IMR-90 (cell line): Measurements from ENCODE around the gene SLC37A3. TPM values are rescaled to one million over a fixed set of nuclear protein-coding genes. Genes with fewer than 3 reads are reported as not detected.

Experiments
- ATAC-seq: fragments of 200-7000 bp; cut with Tn5 transposase; 2 replicates; pipeline ENCODE4 v1.9.1; 2020; ENCODE audit warnings: low read depth, mild to moderate bottlenecking, moderate library complexity
- BruUV-seq: library from RNA; stranded (reverse); fragments of 400-500 nt; replicated peaks from 2 replicates; lab custom pipeline; 2021; lab: Mats Ljungman, UMichigan
- CTCF ChIA-PET: fragments of 300-600 bp; formaldehyde crosslinking; extraction: SDS; loops from one replicate; lab custom pipeline; 2021; ENCODE audit warnings: antibody characterized with exemption; lab: Yijun Ruan, JAX
- POLR2A ChIA-PET: fragments of 300-600 bp; sonication (Branson Sonifier 250); formaldehyde crosslinking; loops from one replicate; lab custom pipeline; 2022; ENCODE audit warnings: antibody characterized with exemption; ENCODE audit not compliant: unreplicated experiment; lab: Charles Lee
- DNase-seq: peaks from one replicate; pipeline ENCODE4 v3.0.0; 2013
- H2AFZ ChIP-seq: replicated peaks from 2 replicates; pipeline ENCODE3; 2013; ENCODE audit warnings: low read length, mild to moderate bottlenecking; ENCODE audit not compliant: poor library complexity
- H2AK5ac ChIP-seq: 2 replicates; pipeline ENCODE4 v1.6.1; 2013; ENCODE audit warnings: low read depth, low read length, inconsistent platforms
- H2AK9ac ChIP-seq: replicated peaks from 2 replicates; pipeline ENCODE3; 2013; ENCODE audit warnings: mild to moderate bottlenecking, low read depth, low read length, moderate library complexity; ENCODE audit not compliant: poor library complexity
- H2BK120ac ChIP-seq: 2 replicates; pipeline ENCODE4 v1.6.1; 2013; ENCODE audit warnings: low read depth, low read length, inconsistent platforms
- H2BK15ac ChIP-seq: 3 replicates; pipeline ENCODE4 v1.6.1; 2013; ENCODE audit warnings: low read depth, low read length, inconsistent platforms
- H2BK20ac ChIP-seq: 2 replicates; pipeline ENCODE4 v1.6.1; 2013; ENCODE audit warnings: low read depth, mild to moderate bottlenecking, inconsistent platforms, low read length, moderate library complexity
- H2BK5ac ChIP-seq: 2 replicates; pipeline ENCODE4 v1.6.1; 2013; ENCODE audit warnings: mild to moderate bottlenecking, low read depth, low read length, inconsistent platforms; ENCODE audit not compliant: poor library complexity, severe bottlenecking
- H3K14ac ChIP-seq: replicated peaks from 2 replicates; pipeline ENCODE4 v1.6.1; 2013; ENCODE audit warnings: low read depth, low read length, inconsistent platforms
- H3K18ac ChIP-seq: 2 replicates; pipeline ENCODE4 v1.6.1; 2013; ENCODE audit warnings: low read depth, low read length, control low read depth
- H3K23ac ChIP-seq: 2 replicates; pipeline ENCODE4 v1.6.1; 2013; ENCODE audit warnings: low read depth, low read length, inconsistent platforms
- H3K27ac ChIP-seq: 2 replicates; pipeline ENCODE4 v1.5.1; 2013; ENCODE audit warnings: mild to moderate bottlenecking, control low read depth, low read length; ENCODE audit not compliant: insufficient read depth
- H3K27me3 ChIP-seq: 2 replicates; pipeline ENCODE4 v1.6.1; 2013; ENCODE audit warnings: low read length; ENCODE audit not compliant: control insufficient read depth, insufficient read depth
- H3K36me3 ChIP-seq: 2 replicates; pipeline ENCODE4 v1.6.1; 2013; ENCODE audit warnings: low read length, mixed read lengths; ENCODE audit not compliant: control insufficient read depth, insufficient read depth
- H3K4ac ChIP-seq: 2 replicates; pipeline ENCODE4 v1.6.1; 2013; ENCODE audit warnings: low read depth, low read length, inconsistent platforms
- H3K4me1 ChIP-seq: 2 replicates; pipeline ENCODE4 v1.6.1; 2013; ENCODE audit warnings: low read length, mixed read lengths; ENCODE audit not compliant: control insufficient read depth, insufficient read depth
- H3K4me2 ChIP-seq: 2 replicates; pipeline ENCODE4 v1.6.1; 2013; ENCODE audit warnings: low read depth, mild to moderate bottlenecking, control low read depth, low read length, moderate library complexity
- H3K4me3 ChIP-seq: 2 replicates; pipeline ENCODE4 v1.5.1; 2013; ENCODE audit warnings: low read depth, mild to moderate bottlenecking, control low read depth, low read length, moderate library complexity; ENCODE audit not compliant: insufficient read depth
- H3K56ac ChIP-seq: 2 replicates; pipeline ENCODE4 v1.6.1; 2013; ENCODE audit warnings: low read length, inconsistent platforms; ENCODE audit not compliant: insufficient read depth; ENCODE audit errors: extremely low read depth
- H3K79me1 ChIP-seq, 2 experiments: 2 replicates each; pipeline ENCODE4 v1.6.1; 2013; ENCODE audit warnings: low read length in 2 of 2, inconsistent platforms in 1 of 2, low read depth in 1 of 2
- H3K9ac ChIP-seq: 2 replicates; pipeline ENCODE4 v1.6.1; 2013; ENCODE audit warnings: low read depth, low read length, control low read depth
- H3K9me1 ChIP-seq: 2 replicates; pipeline ENCODE4 v1.6.1; 2013; ENCODE audit warnings: low read length, inconsistent platforms; ENCODE audit not compliant: insufficient read depth
- H3K9me3 ChIP-seq: 2 replicates; pipeline ENCODE4 v1.6.1; 2013; ENCODE audit warnings: low read length; ENCODE audit not compliant: control insufficient read depth, insufficient read depth
- H4K20me1 ChIP-seq: 2 replicates; pipeline ENCODE4 v1.6.1; 2013; ENCODE audit warnings: low read length, inconsistent platforms; ENCODE audit not compliant: insufficient read depth
- H4K5ac ChIP-seq: 2 replicates; pipeline ENCODE4 v1.6.1; 2013; ENCODE audit warnings: mild to moderate bottlenecking, low read depth, low read length, control low read depth
- H4K8ac ChIP-seq, 2 experiments: 2 replicates each; pipeline ENCODE4 v1.6.1; 2013; ENCODE audit warnings: low read depth in 2 of 2, low read length in 2 of 2, control low read depth in 1 of 2, inconsistent platforms in 1 of 2
- H4K91ac ChIP-seq: 2 replicates; pipeline ENCODE4 v1.6.1; 2013; ENCODE audit warnings: low read depth, low read length, inconsistent platforms; ENCODE audit not compliant: insufficient read depth
- BHLHE40 ChIP-seq: fragments of 150-350 bp; IDR thresholded peaks from 2 replicates; pipeline ENCODE4 v1.6.1; 2016; ENCODE audit warnings: mild to moderate bottlenecking, low read depth, low read length
- CHD1 ChIP-seq: IDR thresholded peaks from 2 replicates; pipeline ENCODE4 v1.6.1; 2012; ENCODE audit warnings: low read depth, low read length, improper control_type of control experiment
- CTCF ChIP-seq: conservative IDR thresholded peaks from 2 replicates; pipeline ENCODE4 v1.5.1; 2012; ENCODE audit warnings: mild to moderate bottlenecking, low read depth, low read length, improper control_type of control experiment
- MAFK ChIP-seq: IDR thresholded peaks from 2 replicates; pipeline ENCODE4 v1.6.1; 2012; ENCODE audit warnings: low read depth, low read length, improper control_type of control experiment
- MXI1 ChIP-seq: IDR thresholded peaks from 2 replicates; pipeline ENCODE4 v1.6.1; 2012; ENCODE audit warnings: low read depth, mild to moderate bottlenecking, low read length, moderate library complexity, borderline replicate concordance
- NFE2L2 ChIP-seq: fragments of 150-350 bp; IDR thresholded peaks from 2 replicates; pipeline ENCODE4 v1.6.1; 2016; ENCODE audit warnings: low read depth, mild to moderate bottlenecking, low read length
- POLR2A ChIP-seq: IDR thresholded peaks from 2 replicates; pipeline ENCODE4 v1.6.1; 2012; ENCODE audit warnings: mild to moderate bottlenecking, low read depth, low read length
- RCOR1 ChIP-seq: IDR thresholded peaks from 2 replicates; pipeline ENCODE4 v1.6.1; 2012; ENCODE audit warnings: mild to moderate bottlenecking, low read length, improper control_type of control experiment; ENCODE audit not compliant: insufficient replicate concordance
- RFX5 ChIP-seq: IDR thresholded peaks from 2 replicates; pipeline ENCODE4 v1.8.0; 2012; ENCODE audit warnings: low read depth, mild to moderate bottlenecking, low read length, moderate library complexity
- SMC3 ChIP-seq: fragments of 150-350 bp; IDR thresholded peaks from 2 replicates; pipeline ENCODE4 v1.6.1; 2016; ENCODE audit warnings: low read depth, mild to moderate bottlenecking, antibody characterized with exemption, low read length, moderate library complexity
- WGBS, 2 experiments: methylation state at CpG; one replicate each; pipeline versions ENCODE4 v1.1.5 to v1.1.7; 2013; ENCODE audit warnings: missing lambda C conversion rate in 2 of 2; ENCODE audit not compliant: insufficient read length in 1 of 2; ENCODE audit errors: extremely low coverage in 2 of 2; 5-methylcytosine and 5-hydroxymethylcytosine counted together
- dilution Hi-C: fragments of 300-500 bp; cut with HindIII; formaldehyde crosslinking; loops from one replicate; pipeline ENCODE4 v1.14.3; 2018; ENCODE audit warnings: low sequenced_read_pairs; ENCODE audit not compliant: unreplicated experiment
- in situ Hi-C: fragments of 300-500 bp; cut with MboI; formaldehyde crosslinking; loops from 3 replicates; pipeline ENCODE4 v1.14.3; 2019; ENCODE audit warnings: low sequenced_read_pairs, inconsistent platforms, mixed read lengths
- intact Hi-C: fragments of 100-400 bp; cut with micrococcal nuclease; formaldehyde crosslinking; loops from 2 replicates; pipeline ENCODE4 v1.10.0; 2022
- polyA plus RNA-seq, 3 experiments: library from polyadenylated mRNA; depleted of rRNA; stranded (reverse); fragments of >200 nt; gene quantifications; 2 replicates each; pipeline ENCODE4 v1.2.3, GENCODE V29; 2012; ENCODE audit warnings: low replicate concordance in 1 of 3
- total RNA-seq: library from RNA; depleted of rRNA; stranded (reverse); fragments of >200 nt; gene quantifications from 2 replicates; pipeline ENCODE4 v1.2.3, GENCODE V29; 2012
- TF ChIP-seq, protein P1 (sequence below): fragments of 150-350 bp; IDR thresholded peaks from 2 replicates; pipeline ENCODE4 v1.6.1; 2017; ENCODE audit warnings: mild to moderate bottlenecking, antibody characterized with exemption, low read length, low read depth

Gene SLC37A3
- total and polyA plus RNA-seq, 2 of the 4 experiments (the other 2 are of a cell fraction), result 43.2 to 45.3 TPM

DNA sequence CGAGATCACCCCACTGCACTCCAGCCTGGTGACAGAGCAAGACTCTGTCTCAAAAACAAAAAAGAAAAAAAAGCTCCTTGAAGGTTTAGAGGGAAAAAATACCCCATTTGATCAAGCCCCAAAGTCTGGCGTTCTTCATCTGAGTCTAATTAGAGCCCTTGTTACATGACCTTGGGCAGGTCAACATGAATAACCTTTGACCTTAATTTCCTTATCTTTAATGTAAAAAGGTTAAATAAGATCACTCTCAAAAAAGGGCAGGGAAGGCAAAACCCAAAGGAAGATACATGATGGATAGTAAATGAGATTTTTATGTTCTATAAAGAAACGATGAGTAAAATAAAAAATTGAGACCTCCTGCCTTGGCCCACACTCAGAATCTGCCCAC lies 40.3 kb downstream of the SLC37A3 start:
- no CpG with 5 or more reads among the region's 3 CpGs for WGBS, 2 experiments
- H3K4ac ChIP-seq, result no peak overlapping the region
- H2AK5ac ChIP-seq, result no peak overlapping the region
- no peak overlapping the region for H3K56ac ChIP-seq
- H3K4me2 ChIP-seq, result no peak overlapping the region
- no TSS peak for BruUV-seq
- no peaks in the 10 kb centered on the region for H4K20me1 ChIP-seq
- H3K9ac ChIP-seq, result no peak overlapping the region
- no peaks in the 10 kb centered on the region for H3K4me1 ChIP-seq
- H3K27me3 ChIP-seq, result no peaks in the 10 kb centered on the region
- H3K18ac ChIP-seq, result no peak overlapping the region
- TF ChIP-seq CHD1 (no peak), SMC3 (no peak), RCOR1 (no peak), POLR2A (no peak), NFE2L2 (no peak), BHLHE40 (no peak), MXI1 (no peak), MAFK (no peak), CTCF (no peak), RFX5 (no peak)
- TF ChIP-seq, protein P1, sequence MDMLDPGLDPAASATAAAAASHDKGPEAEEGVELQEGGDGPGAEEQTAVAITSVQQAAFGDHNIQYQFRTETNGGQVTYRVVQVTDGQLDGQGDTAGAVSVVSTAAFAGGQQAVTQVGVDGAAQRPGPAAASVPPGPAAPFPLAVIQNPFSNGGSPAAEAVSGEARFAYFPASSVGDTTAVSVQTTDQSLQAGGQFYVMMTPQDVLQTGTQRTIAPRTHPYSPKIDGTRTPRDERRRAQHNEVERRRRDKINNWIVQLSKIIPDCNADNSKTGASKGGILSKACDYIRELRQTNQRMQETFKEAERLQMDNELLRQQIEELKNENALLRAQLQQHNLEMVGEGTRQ, result no peak
- H4K91ac ChIP-seq, result no peak overlapping the region
- no peak overlapping the region for H3K14ac ChIP-seq
- no peaks in the 10 kb centered on the region for H3K9me1 ChIP-seq
- in situ Hi-C loops (no loop called here), intact Hi-C loops (no loop called here), dilution Hi-C loops (no loop called here)
- H2BK120ac ChIP-seq, result no peak overlapping the region
- H3K36me3 ChIP-seq, result peaks cover 30% of the 10 kb centered on the region
- no peaks in the 10 kb centered on the region; a peak in 1 of 4 replicates for H3K79me1 ChIP-seq
- H2AFZ ChIP-seq, result no peak overlapping the region
- H3K23ac ChIP-seq, result no peak overlapping the region
- H3K9me3 ChIP-seq, result no peaks in the 10 kb centered on the region
- H4K8ac ChIP-seq, result no peak overlapping the region
- ChIA-PET CTCF (interaction anchor here (0.6 kb wide), 1 partner anchor 41 kb away, joined by 6 read pairs; no protein-coding TSS in a partner anchor), POLR2A (no interaction called here)
- H2BK15ac ChIP-seq, result no peak overlapping the region
- H2AK9ac ChIP-seq, result no peak overlapping the region
- H3K27ac ChIP-seq, result no peak overlapping the region
- H2BK20ac ChIP-seq, result no peak overlapping the region
- no peak overlapping the region for H3K4me3 ChIP-seq
- no peak overlapping the region for H2BK5ac ChIP-seq
- ATAC-seq (no peak), DNase-seq (no peak)
- no peak overlapping the region for H4K5ac ChIP-seq
